HG03280 (cell line): ENCODE measurements around the gene MRPS2.
"Not testable (repeated sequence)": the region's sequence is repeated elsewhere in the genome, so short reads cannot be mapped to it uniquely, and the experiment has no call there.

Experiments used
- ATAC-seq: cut with Tn5 transposase; IDR thresholded peaks from one replicate; pipeline ENCODE4 v1.9.1; 2021; ENCODE audit warnings: mild to moderate bottlenecking, moderate library complexity; ENCODE audit not compliant: unreplicated experiment

The MRPS2 gene

GRCh38 chr9:135500525-135501260 is at the start of gene MRPS2:
Gene MRPS2 (plus strand): TSS chr9:135500682. CDS start chr9:135500711, 29 bp downstream.
- peak; percentile 85 for ATAC-seq

GRCh38 chr9:135450956-135451355 is 49.5 kb upstream of the MRPS2 start:
- no peak for ATAC-seq

GRCh38 chr9:135451909-135452308 is 48.6 kb upstream of the MRPS2 start:
- not testable (repeated sequence) for ATAC-seq

- no peak for ATAC-seq
Observed at GRCh38 chr9:135454737-135455136, 45.7 kb upstream of the MRPS2 start.

- no peak for ATAC-seq
Observed at GRCh38 chr9:135455401-135456030, 45.0 kb upstream of the MRPS2 start.

GRCh38 chr9:135456436-135457104 is 43.9 kb upstream of the MRPS2 start:
- no peak for ATAC-seq

- not testable (repeated sequence) for ATAC-seq
Observed at GRCh38 chr9:135458478-135458877, 42.0 kb upstream of the MRPS2 start.

GRCh38 chr9:135461936-135462335 is 38.5 kb upstream of the MRPS2 start:
- no peak for ATAC-seq

GRCh38 chr9:135463140-135463539 is 37.3 kb upstream of the MRPS2 start:
- ATAC-seq = no peak

GRCh38 chr9:135464181-135464580 is 36.3 kb upstream of the MRPS2 start:
- no peak for ATAC-seq

- ATAC-seq = no peak
Observed at GRCh38 chr9:135468854-135469521, 31.5 kb upstream of the MRPS2 start.

GRCh38 chr9:135471791-135472640 is 28.5 kb upstream of the MRPS2 start:
- no peak for ATAC-seq

GRCh38 chr9:135473972-135474543 is 26.4 kb upstream of the MRPS2 start:
- no peak for ATAC-seq

GRCh38 chr9:135474915-135475314 is 25.6 kb upstream of the MRPS2 start:
- ATAC-seq = no peak

- ATAC-seq = no peak
Observed at GRCh38 chr9:135476561-135477355, 23.7 kb upstream of the MRPS2 start.

GRCh38 chr9:135478191-135478590 is 22.3 kb upstream of the MRPS2 start:
- ATAC-seq = no peak

- ATAC-seq = no peak
Observed at GRCh38 chr9:135478829-135479468, 21.5 kb upstream of the MRPS2 start.

GRCh38 chr9:135479469-135480052 is 20.9 kb upstream of the MRPS2 start, which contains the start of gene PPP1R26:
Gene PPP1R26 (plus strand): TSS chr9:135479782. CDS start chr9:135484511, 4,729 bp downstream.
- ATAC-seq = no peak
